ENCODE data around the gene GLYATL3.

Gene GLYATL3

DNA sequence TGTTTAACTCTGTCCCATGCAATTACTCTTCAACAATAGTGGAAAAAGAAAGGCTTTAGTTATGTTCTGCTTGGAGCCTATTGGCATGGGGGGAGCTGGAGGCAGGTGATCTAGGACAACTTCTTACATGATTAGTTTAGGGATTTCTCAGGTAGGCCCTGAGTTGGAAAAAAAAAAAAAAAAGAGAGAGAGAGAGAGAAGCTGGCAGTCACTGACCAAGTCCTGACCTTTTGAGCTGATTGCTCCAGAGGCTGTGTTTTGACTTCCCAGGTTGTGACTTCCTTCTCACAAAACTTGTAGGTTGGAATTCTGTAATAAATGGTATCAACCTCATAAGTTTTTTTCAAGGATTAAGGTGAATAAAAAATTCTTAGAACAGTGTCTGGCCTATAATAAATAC lies 58.5 kb downstream of the GLYATL3 start:
- DNase-seq (ENCODE audit: low read depth): no peak
- H3K4me3 ChIP-seq (ENCODE audit: low read depth, low read length): no peak overlapping the region
- TF ChIP-seq, protein P1, sequence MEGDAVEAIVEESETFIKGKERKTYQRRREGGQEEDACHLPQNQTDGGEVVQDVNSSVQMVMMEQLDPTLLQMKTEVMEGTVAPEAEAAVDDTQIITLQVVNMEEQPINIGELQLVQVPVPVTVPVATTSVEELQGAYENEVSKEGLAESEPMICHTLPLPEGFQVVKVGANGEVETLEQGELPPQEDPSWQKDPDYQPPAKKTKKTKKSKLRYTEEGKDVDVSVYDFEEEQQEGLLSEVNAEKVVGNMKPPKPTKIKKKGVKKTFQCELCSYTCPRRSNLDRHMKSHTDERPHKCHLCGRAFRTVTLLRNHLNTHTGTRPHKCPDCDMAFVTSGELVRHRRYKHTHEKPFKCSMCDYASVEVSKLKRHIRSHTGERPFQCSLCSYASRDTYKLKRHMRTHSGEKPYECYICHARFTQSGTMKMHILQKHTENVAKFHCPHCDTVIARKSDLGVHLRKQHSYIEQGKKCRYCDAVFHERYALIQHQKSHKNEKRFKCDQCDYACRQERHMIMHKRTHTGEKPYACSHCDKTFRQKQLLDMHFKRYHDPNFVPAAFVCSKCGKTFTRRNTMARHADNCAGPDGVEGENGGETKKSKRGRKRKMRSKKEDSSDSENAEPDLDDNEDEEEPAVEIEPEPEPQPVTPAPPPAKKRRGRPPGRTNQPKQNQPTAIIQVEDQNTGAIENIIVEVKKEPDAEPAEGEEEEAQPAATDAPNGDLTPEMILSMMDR (IDR thresholded peaks at IDR 0.05; ENCODE audit: low read depth, low read length, missing control alignments): no peak

DNA sequence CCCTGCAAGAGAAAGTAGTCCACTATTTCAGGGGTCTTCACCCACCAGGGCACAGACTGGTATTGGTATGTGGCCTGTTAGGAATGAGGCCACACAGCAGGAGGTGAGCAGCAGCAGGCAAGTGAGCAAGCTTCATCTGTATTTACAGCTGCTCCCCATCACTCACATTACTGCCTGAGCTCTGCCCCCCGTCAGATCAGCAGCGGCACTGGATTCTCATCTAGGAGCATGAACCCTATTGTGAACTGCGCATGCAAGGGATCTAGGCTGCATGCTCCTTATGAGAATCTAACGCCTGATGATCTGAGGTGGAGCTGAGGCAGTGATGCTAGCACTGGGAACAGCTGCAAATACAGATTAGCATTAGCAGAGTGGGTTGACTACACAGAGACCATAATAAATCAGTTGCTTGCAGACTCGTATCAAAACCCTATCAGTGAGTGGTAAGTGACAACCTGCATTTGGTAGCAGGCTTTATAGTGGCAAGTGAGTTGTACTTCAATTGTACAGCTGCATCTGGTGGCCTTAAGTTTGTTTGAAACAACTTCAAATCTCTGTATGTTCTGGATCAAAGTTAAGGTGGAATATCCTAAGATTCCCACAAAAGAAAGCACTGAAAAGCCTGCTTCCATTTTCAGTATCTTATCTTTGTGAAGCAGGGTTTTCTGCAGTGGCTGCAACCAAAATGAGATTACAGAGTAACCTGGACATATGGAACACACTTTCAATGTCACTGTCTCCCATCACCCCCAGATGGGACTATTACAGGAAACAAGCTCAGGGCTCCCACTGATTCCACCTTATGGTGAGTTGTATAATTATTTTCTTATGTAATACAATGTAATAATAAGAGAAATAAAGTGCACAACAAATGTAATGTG lies 63.5 kb downstream of the GLYATL3 start:
- no peak overlapping the region for H3K4me3 ChIP-seq (ENCODE audit: low read depth, low read length)
- TF ChIP-seq, protein P1 (IDR thresholded peaks at IDR 0.05; ENCODE audit: low read depth, low read length, missing control alignments): no peak
- no peak for DNase-seq (ENCODE audit: low read depth)

DNA sequence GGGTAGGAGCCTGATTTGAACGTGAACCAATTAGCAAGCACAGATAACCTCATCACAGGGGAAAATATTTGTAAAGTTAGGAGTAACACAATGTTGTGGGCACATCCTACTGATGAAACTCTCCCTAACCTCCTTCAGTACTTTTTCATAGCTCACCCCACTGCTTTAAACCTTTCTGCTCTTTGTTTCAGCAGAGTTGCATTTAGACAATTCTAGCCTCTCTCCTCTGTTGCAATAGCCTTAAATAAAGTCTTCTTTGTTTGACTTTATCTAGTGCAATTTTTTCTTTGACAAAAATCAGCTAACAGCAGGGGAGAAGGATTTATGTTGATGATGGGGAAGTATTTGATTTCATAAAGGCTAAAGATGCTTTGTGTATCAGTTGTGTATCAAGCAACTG lies 64.8 kb downstream of the GLYATL3 start:
- H3K4me3 ChIP-seq (ENCODE audit: low read depth, low read length): no peak overlapping the region
- DNase-seq (ENCODE audit: low read depth): no peak

DNA sequence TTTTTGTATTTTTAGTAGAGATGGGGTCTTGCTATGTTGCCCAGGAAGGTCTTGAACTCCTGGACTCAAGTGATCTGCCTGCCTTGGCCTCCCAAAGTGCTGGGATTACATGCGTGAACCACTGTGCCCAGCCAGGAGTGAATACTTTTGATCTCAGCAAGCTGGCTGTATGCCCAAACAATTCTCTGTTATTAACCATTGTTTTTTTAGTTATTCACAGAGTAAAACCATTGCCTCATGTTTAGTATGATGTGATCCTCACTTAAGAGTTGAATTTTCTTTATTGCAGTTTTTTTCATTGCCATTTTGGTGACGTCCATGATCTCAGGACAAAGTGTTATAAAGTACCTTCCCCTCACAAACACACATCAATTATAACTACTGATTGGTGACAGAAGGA lies 65.5 kb downstream of the GLYATL3 start:
- no peak overlapping the region for H3K4me3 ChIP-seq (ENCODE audit: low read depth, low read length)
- no peak for DNase-seq (ENCODE audit: low read depth)
- TF ChIP-seq, protein P1 (IDR thresholded peaks at IDR 0.05; ENCODE audit: low read depth, low read length, missing control alignments): no peak

More for the DNA sequence above, 64.8 kb downstream of the GLYATL3 start:
- TF ChIP-seq, protein P1 (IDR thresholded peaks at IDR 0.05; ENCODE audit: low read depth, low read length, missing control alignments): no peak

DNA sequence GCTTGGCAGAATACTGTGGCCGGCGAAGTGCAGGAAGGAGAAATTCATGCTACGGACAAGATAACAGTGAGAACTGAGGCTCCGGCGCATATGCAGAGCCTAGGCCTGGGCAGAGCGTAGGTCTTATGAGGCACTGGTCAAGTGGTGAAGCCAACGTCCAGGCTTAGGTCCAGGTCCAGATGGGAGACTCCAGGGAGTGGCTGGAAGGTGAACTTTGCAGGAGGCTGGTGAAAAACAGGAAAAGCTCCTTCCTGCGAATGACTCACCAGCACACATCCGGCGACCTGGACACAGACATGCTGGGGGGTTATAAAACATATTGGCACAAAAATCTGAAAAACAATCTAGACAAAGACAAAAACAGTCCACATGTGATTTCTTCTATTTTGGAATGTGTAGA lies 66.1 kb downstream of the GLYATL3 start:
- DNase-seq (ENCODE audit: low read depth): no peak
- no peak overlapping the region for H3K4me3 ChIP-seq (ENCODE audit: low read depth, low read length)
- TF ChIP-seq, protein P1 (IDR thresholded peaks at IDR 0.05; ENCODE audit: low read depth, low read length, missing control alignments): no peak

DNA sequence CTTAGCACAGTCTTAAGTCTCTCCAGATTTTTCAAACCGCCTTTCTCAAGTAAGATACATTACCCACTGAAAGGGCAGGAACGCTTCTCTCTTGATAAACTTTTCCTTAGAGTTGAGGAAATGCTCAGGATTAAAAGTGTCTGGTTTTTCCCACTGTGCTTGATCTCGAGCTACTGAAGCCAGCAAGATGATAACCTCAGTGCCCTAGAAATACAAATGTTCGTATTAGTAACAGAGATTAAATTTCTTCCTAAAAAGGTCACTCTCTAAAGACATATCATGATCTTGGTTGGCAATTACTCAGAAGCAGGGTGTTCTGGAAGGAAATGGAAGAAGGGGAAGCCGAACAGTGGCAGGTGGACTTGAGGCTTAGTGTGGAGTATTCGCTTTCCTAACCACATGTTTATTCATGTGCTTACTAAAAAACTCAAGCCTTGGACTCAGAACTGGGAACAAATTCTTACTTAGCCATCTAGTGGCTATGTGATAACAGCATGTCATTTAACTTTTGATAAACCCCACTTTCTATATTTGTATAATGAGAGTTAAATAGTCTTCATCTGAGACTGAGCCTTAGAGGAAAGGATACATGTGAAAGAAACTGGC lies 70.9 kb downstream of the GLYATL3 start:
- TF ChIP-seq, protein P1 (IDR thresholded peaks at IDR 0.05; ENCODE audit: low read depth, low read length, missing control alignments): no peak
- DNase-seq (ENCODE audit: low read depth): no peak
- no peak overlapping the region for H3K4me3 ChIP-seq (ENCODE audit: low read depth, low read length)
